Naive thymus-derived CD8-positive, alpha-beta T cell (primary cell): ENCODE results near the gene FAM43A. TPM values are rescaled to one million over a fixed set of nuclear protein-coding genes. Genes with fewer than 3 reads are reported as not detected.
A peak's percentile ranks its signal among the peaks of the same experiment; 100 is the strongest.

Experiments
- ATAC-seq, 2 donors: fragments of 150-1000 bp; cut with Tn5 transposase in 1 of 2; sonication (Bioruptor Pico), chemical (Tn5 transposase) in 1 of 2; 1 replicate in 1 of 2; 2 replicates in 1 of 2; pipeline ENCODE4 v1.10.0; 2021; ENCODE audit warnings: mild to moderate bottlenecking in 2 of 2, moderate library complexity in 2 of 2
- POLR2A ChIA-PET: fragments of 350-600 bp; sonication (Branson Sonifier 250); formaldehyde crosslinking; loops from one replicate; lab custom pipeline; 2021; ENCODE audit warnings: antibody characterized with exemption; lab: Charles Lee
- DNase-seq, 10 donors: peaks; one replicate each; pipeline versions ENCODE4 v3.0.0 to v3.0.0-alpha.2; 2020 to 2022
- H3K27ac Mint-ChIP-seq, 10 donors: one replicate each; pipeline ENCODE4 v1.8.0; 2020 to 2022; ENCODE audit warnings: mild to moderate bottlenecking in 10 of 10, mixed read lengths in 10 of 10, moderate library complexity in 4 of 10, inconsistent platforms in 1 of 10
- H3K27me3 Mint-ChIP-seq, 5 donors: one replicate each; pipeline ENCODE4 v1.8.0; 2021 to 2022; ENCODE audit warnings: mixed read lengths in 5 of 5
- H3K36me3 Mint-ChIP-seq, 3 donors: one replicate each; pipeline ENCODE4 v1.8.0; 2020 to 2022; ENCODE audit warnings: mixed read lengths in 3 of 3, mild to moderate bottlenecking in 2 of 3, inconsistent platforms in 1 of 3
- H3K4me1 Mint-ChIP-seq, 4 donors: one replicate each; pipeline ENCODE4 v1.8.0; 2021 to 2022; ENCODE audit warnings: mixed read lengths in 4 of 4
- H3K4me3 Mint-ChIP-seq, 10 donors: one replicate each; pipeline ENCODE4 v1.8.0; 2020 to 2022; ENCODE audit warnings: mild to moderate bottlenecking in 10 of 10, mixed read lengths in 10 of 10, moderate library complexity in 6 of 10, inconsistent platforms in 1 of 10
- H3K9me3 Mint-ChIP-seq, 9 donors: one replicate each; pipeline ENCODE4 v1.8.0; 2020 to 2022; ENCODE audit warnings: mixed read lengths in 9 of 9, mild to moderate bottlenecking in 3 of 9, inconsistent platforms in 1 of 9, moderate library complexity in 1 of 9
- polyA plus RNA-seq, 3 donors: library from polyadenylated mRNA; unstranded; fragments of 300-500 nt; fragmentation: Illumina TruSeq; gene quantifications; one replicate each; pipeline ENCODE4 v1.2.3, GENCODE V29; 2021
- total RNA-seq, 8 experiments: library from RNA in 2 of 8; stranded (reverse) in 2 of 8; gene quantifications; one replicate each; pipeline ENCODE4 v1.2.3 and lab custom pipeline; 2021 to 2026

The FAM43A gene
- total and polyA plus RNA-seq, 5 experiments from 2014 or later: 0.40 to 3.8 (median 1.1) TPM

- peak overlapping the region in 2 of 10 donors; percentile 14 to 52 for H3K4me3 Mint-ChIP-seq
- DNase-seq (peak in 1 of 10 donors; percentile 19), ATAC-seq (peak; percentile 52 to 74)
- H3K27me3 Mint-ChIP-seq: no peaks in the 10 kb centered on the region
- H3K36me3 Mint-ChIP-seq: peaks cover 7 to 81% (median 36%) of the 10 kb centered on the region in 3 donors
- H3K9me3 Mint-ChIP-seq: no peaks in the 10 kb centered on the region
- POLR2A ChIA-PET: no interaction called here
- H3K4me1 Mint-ChIP-seq: peaks cover 7 to 27% (median 15%) of the 10 kb centered on the region in 4 donors
- H3K27ac Mint-ChIP-seq: peak overlapping the region in 4 of 10 donors; percentile 16 to 85 (median 66)
These were observed 24.3 kb upstream of the FAM43A start for GRCh38 chr3:194661374-194661773.

- Mint-ChIP-seq H3K4me1 (peaks cover 7 to 30% (median 15%) of the 10 kb centered on the region in 4 donors), H3K9me3 (no peaks in the 10 kb centered on the region), H3K27ac (peak overlapping the region in 3 of 10 donors; percentile 5 to 16 (median 8)), H3K4me3 (peak overlapping the region in 1 of 10 donors; percentile 6), H3K27me3 (no peaks in the 10 kb centered on the region), H3K36me3 (peaks cover 7 to 81% (median 36%) of the 10 kb centered on the region in 3 donors)
- POLR2A ChIA-PET: no interaction called here
- DNase-seq: no peak
- ATAC-seq: no peak
These were observed 23.7 kb upstream of the FAM43A start for GRCh38 chr3:194661946-194662345.

GRCh38 chr3:194664857-194665256 lies 20.8 kb upstream of the FAM43A start:
- Mint-ChIP-seq H3K4me3 (no peak overlapping the region), H3K36me3 (peaks cover 7 to 75% (median 22%) of the 10 kb centered on the region in 3 donors), H3K27ac (peak overlapping the region in 1 of 10 donors; percentile 47), H3K27me3 (no peaks in the 10 kb centered on the region), H3K9me3 (no peaks in the 10 kb centered on the region), H3K4me1 (peaks cover 19 to 47% (median 28%) of the 10 kb centered on the region in 4 donors)
- DNase-seq (no peak), ATAC-seq (no peak)
- POLR2A ChIA-PET: no interaction called here

- Mint-ChIP-seq H3K27me3 (no peaks in the 10 kb centered on the region), H3K4me1 (peaks cover 20 to 49% (median 30%) of the 10 kb centered on the region in 4 donors), H3K27ac (peak overlapping the region in 1 of 10 donors; percentile 69), H3K36me3 (peaks cover 7 to 64% (median 22%) of the 10 kb centered on the region in 3 donors), H3K4me3 (no peak overlapping the region), H3K9me3 (no peaks in the 10 kb centered on the region)
- ATAC-seq: no peak
- no peak for DNase-seq
- POLR2A ChIA-PET: no interaction called here
These were observed 18.3 kb upstream of the FAM43A start for GRCh38 chr3:194667363-194667762.

GRCh38 chr3:194671511-194671899 lies 14.2 kb upstream of the FAM43A start:
- Mint-ChIP-seq H3K27me3 (peaks cover 0 to 7% (median 0%) of the 10 kb centered on the region in 5 donors), H3K9me3 (no peaks in the 10 kb centered on the region), H3K4me1 (peaks cover 18 to 46% (median 35%) of the 10 kb centered on the region in 4 donors), H3K36me3 (peaks cover 0 to 29% (median 4%) of the 10 kb centered on the region in 3 donors), H3K4me3 (peak overlapping the region; percentile 96 to 100 (median 98)), H3K27ac (peak overlapping the region; percentile 95 to 100 (median 99))
- ATAC-seq (peak; percentile 24 to 31), DNase-seq (peak in 6 of 10 donors; percentile 25 to 61 (median 42))
- POLR2A ChIA-PET: interaction anchor here (0.6 to 4.3 kb wide), 10 partner anchors 12 to 1622 kb away, joined by 3 to 31 read pairs (median 8); partner anchors contain the start of genes ATP13A3, FAM43A and XXYLT1

GRCh38 chr3:194671900-194672808 lies 13.5 kb upstream of the FAM43A start, which contains the start of gene LSG1:
TSS of gene LSG1 (minus strand) at chr3:194672191. CDS start at chr3:194672162, 29 bp downstream.
- Mint-ChIP-seq H3K36me3 (peaks cover 0 to 23% (median 4%) of the 10 kb centered on the region in 3 donors), H3K9me3 (no peaks in the 10 kb centered on the region), H3K4me1 (peaks cover 18 to 42% (median 34%) of the 10 kb centered on the region in 4 donors), H3K27ac (peak within 1 kb of the TSS; percentile 95 to 100 (median 99)), H3K27me3 (peaks cover 0 to 7% (median 0%) of the 10 kb centered on the region in 5 donors), H3K4me3 (peak within 1 kb of the TSS; percentile 96 to 100 (median 98))
- POLR2A ChIA-PET: interaction anchor here (0.7 to 4.3 kb wide), 16 partner anchors 11 to 871 kb away, joined by 3 to 31 read pairs (median 5); partner anchors contain the start of genes ACAP2, ATP13A3, FAM43A and PPP1R2
- ATAC-seq: peak; percentile 94 to 95
- peak; percentile 73 to 95 (median 86) for DNase-seq

GRCh38 chr3:194672876-194673275 lies 12.8 kb upstream of the FAM43A start:
- DNase-seq (no peak), ATAC-seq (no peak)
- Mint-ChIP-seq H3K9me3 (no peaks in the 10 kb centered on the region), H3K27ac (peak overlapping the region; percentile 88 to 100 (median 99)), H3K27me3 (peaks cover 0 to 7% (median 0%) of the 10 kb centered on the region in 5 donors), H3K4me1 (peaks cover 16 to 38% (median 32%) of the 10 kb centered on the region in 4 donors), H3K36me3 (peaks cover 0 to 19% (median 4%) of the 10 kb centered on the region in 3 donors), H3K4me3 (peak overlapping the region; percentile 39 to 100 (median 98))
- POLR2A ChIA-PET: interaction anchor here (0.8 to 4.3 kb wide), 13 partner anchors 10 to 870 kb away, joined by 3 to 31 read pairs (median 7); partner anchors contain the start of genes ACAP2, ATP13A3, FAM43A and PPP1R2

GRCh38 chr3:194673761-194674160 lies 11.9 kb upstream of the FAM43A start:
- H3K9me3 Mint-ChIP-seq: no peaks in the 10 kb centered on the region
- peaks cover 0 to 7% (median 0%) of the 10 kb centered on the region in 5 donors for H3K27me3 Mint-ChIP-seq
- peaks cover 0 to 13% (median 0%) of the 10 kb centered on the region in 3 donors for H3K36me3 Mint-ChIP-seq
- DNase-seq (no peak), ATAC-seq (no peak)
- peaks cover 11 to 31% (median 27%) of the 10 kb centered on the region in 4 donors for H3K4me1 Mint-ChIP-seq
- H3K4me3 Mint-ChIP-seq: peak overlapping the region in 7 of 10 donors; percentile 30 to 52 (median 46)
- peak overlapping the region in 1 of 10 donors; percentile 35 for H3K27ac Mint-ChIP-seq
- POLR2A ChIA-PET: interaction anchor here (0.8 to 3.6 kb wide), 3 partner anchors 10 to 588 kb away, joined by 3 to 22 read pairs (median 19); no protein-coding TSS in a partner anchor

GRCh38 chr3:194675081-194675640 lies 10.5 kb upstream of the FAM43A start:
- Mint-ChIP-seq H3K27ac (peak overlapping the region in 3 of 10 donors; percentile 3 to 25 (median 20)), H3K4me3 (no peak overlapping the region), H3K9me3 (no peaks in the 10 kb centered on the region), H3K4me1 (peaks cover 5 to 23% (median 18%) of the 10 kb centered on the region in 4 donors), H3K36me3 (peaks cover 0 to 3% (median 0%) of the 10 kb centered on the region in 3 donors), H3K27me3 (peaks cover 0 to 7% (median 0%) of the 10 kb centered on the region in 5 donors)
- no peak for ATAC-seq
- POLR2A ChIA-PET: interaction anchor here (1.0 to 1.2 kb wide), 2 partner anchors 12 to 91 kb away, joined by 3 to 4 read pairs; no protein-coding TSS in a partner anchor
- DNase-seq: no peak

- ATAC-seq: no peak
- peaks cover 5 to 18% (median 16%) of the 10 kb centered on the region in 4 donors for H3K4me1 Mint-ChIP-seq
- POLR2A ChIA-PET: interaction anchor here (1.0 to 1.2 kb wide), 2 partner anchors 11 to 91 kb away, joined by 3 to 4 read pairs; no protein-coding TSS in a partner anchor
- H3K4me3 Mint-ChIP-seq: no peak overlapping the region
- H3K27ac Mint-ChIP-seq: peak overlapping the region in 1 of 10 donors; percentile 19
- peaks cover 0 to 3% (median 0%) of the 10 kb centered on the region in 3 donors for H3K36me3 Mint-ChIP-seq
- H3K9me3 Mint-ChIP-seq: no peaks in the 10 kb centered on the region
- DNase-seq: no peak
- peaks cover 0 to 7% (median 0%) of the 10 kb centered on the region in 5 donors for H3K27me3 Mint-ChIP-seq
These were observed 10.0 kb upstream of the FAM43A start for GRCh38 chr3:194675680-194676079.

GRCh38 chr3:194676471-194676870 lies 9.2 kb upstream of the FAM43A start:
- Mint-ChIP-seq H3K4me1 (peaks cover 2 to 13% (median 8%) of the 10 kb centered on the region in 4 donors), H3K27ac (no peak overlapping the region), H3K9me3 (no peaks in the 10 kb centered on the region), H3K36me3 (no peaks in the 10 kb centered on the region), H3K27me3 (peaks cover 0 to 7% (median 0%) of the 10 kb centered on the region in 5 donors), H3K4me3 (no peak overlapping the region)
- no peak for DNase-seq
- POLR2A ChIA-PET: no interaction called here
- no peak for ATAC-seq
